Astrocyte of the cerebellum (primary cell): Measurements from ENCODE around the gene SMARCD3.

ENCODE experiments used
- DNase-seq: peaks from one replicate; pipeline ENCODE4 v3.0.0-alpha.2; 2011; ENCODE audit warnings: low read depth
- H3K4me3 ChIP-seq: 2 replicates; pipeline ENCODE4 v1.5.1; 2011; ENCODE audit warnings: mild to moderate bottlenecking, low read depth, low read length, moderate library complexity
- in situ Hi-C: cut with HindIII; loops from 2 replicates; pipeline ENCODE4 v1.10.0; 2017; ENCODE audit warnings: low sequenced_read_pairs
- TF ChIP-seq, protein P1 (sequence below): IDR thresholded peaks from 2 replicates; pipeline ENCODE4 v1.5.1; 2012; ENCODE audit warnings: low read length, low read depth, moderate library complexity, mild to moderate bottlenecking; ENCODE audit errors: missing control alignments

The SMARCD3 gene

DNA sequence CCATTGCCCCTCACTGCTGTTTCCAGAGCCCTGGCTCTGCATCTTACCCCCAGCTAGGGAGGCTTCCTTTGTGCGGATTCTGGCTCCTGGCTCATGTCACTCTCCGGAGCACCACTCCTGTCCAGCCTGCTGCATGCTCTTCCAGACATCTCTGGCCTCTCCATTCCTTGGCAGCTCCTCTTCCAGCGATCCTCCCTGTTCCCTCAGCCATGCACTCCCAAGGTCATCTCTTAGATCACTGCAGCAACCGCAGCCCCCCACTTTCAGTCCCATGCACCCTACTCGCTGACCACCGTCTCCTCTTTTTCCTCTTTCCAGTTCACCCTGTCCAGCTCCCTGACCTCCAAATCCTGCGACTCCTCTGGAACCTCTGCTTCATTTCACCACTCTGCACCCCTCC lies 6.9 kb upstream of the SMARCD3 start:
- DNase-seq: no peak
- H3K4me3 ChIP-seq: no peak overlapping the region
- in situ Hi-C loops: no loop called here
- TF ChIP-seq, protein P1, sequence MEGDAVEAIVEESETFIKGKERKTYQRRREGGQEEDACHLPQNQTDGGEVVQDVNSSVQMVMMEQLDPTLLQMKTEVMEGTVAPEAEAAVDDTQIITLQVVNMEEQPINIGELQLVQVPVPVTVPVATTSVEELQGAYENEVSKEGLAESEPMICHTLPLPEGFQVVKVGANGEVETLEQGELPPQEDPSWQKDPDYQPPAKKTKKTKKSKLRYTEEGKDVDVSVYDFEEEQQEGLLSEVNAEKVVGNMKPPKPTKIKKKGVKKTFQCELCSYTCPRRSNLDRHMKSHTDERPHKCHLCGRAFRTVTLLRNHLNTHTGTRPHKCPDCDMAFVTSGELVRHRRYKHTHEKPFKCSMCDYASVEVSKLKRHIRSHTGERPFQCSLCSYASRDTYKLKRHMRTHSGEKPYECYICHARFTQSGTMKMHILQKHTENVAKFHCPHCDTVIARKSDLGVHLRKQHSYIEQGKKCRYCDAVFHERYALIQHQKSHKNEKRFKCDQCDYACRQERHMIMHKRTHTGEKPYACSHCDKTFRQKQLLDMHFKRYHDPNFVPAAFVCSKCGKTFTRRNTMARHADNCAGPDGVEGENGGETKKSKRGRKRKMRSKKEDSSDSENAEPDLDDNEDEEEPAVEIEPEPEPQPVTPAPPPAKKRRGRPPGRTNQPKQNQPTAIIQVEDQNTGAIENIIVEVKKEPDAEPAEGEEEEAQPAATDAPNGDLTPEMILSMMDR: no peak

DNA sequence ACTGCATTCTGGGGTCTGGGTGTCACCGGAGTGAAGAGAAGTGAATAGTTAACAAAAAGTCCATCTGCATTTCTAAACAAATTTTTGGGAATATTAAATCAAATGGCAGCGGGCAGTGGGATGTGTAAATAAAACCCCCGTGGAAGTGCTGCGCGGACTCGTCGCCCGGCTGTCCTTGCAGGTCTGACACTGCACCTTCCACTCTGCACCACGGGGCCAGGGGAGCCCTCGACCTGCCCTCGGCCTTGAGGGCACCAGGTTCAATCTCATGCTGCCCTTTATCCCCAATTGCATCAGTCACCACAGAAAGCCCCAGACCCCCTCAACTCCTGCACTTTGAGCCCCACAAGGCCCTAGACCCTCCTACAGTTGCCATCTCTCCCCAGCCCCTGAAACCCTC lies 6.4 kb upstream of the SMARCD3 start:
- TF ChIP-seq, protein P1: no peak
- H3K4me3 ChIP-seq: no peak overlapping the region
- no peak for DNase-seq
- in situ Hi-C loops: no loop called here

DNA sequence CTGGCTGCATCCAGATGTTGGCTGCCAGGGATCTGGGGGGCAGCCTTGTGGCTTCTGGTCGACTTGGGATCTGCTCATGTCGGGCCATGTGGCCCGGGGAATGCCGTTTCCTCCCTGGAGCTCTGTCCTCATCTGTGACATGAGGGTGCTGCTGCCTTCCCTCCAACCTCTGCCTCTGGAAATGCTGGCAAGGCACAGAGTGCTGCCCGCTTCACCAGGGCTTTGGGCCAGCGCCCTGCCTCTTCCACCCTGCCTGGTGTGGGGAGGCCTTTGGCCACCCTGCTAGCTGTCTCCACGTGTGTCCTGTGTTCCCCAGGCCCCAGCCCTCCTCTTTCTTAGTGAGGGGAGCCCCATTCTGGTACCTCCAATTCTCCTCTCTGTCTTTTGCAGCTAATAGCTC lies 5.8 kb upstream of the SMARCD3 start:
- in situ Hi-C loops: no loop called here
- TF ChIP-seq, protein P1: no peak
- H3K4me3 ChIP-seq: no peak overlapping the region
- no peak for DNase-seq

DNA sequence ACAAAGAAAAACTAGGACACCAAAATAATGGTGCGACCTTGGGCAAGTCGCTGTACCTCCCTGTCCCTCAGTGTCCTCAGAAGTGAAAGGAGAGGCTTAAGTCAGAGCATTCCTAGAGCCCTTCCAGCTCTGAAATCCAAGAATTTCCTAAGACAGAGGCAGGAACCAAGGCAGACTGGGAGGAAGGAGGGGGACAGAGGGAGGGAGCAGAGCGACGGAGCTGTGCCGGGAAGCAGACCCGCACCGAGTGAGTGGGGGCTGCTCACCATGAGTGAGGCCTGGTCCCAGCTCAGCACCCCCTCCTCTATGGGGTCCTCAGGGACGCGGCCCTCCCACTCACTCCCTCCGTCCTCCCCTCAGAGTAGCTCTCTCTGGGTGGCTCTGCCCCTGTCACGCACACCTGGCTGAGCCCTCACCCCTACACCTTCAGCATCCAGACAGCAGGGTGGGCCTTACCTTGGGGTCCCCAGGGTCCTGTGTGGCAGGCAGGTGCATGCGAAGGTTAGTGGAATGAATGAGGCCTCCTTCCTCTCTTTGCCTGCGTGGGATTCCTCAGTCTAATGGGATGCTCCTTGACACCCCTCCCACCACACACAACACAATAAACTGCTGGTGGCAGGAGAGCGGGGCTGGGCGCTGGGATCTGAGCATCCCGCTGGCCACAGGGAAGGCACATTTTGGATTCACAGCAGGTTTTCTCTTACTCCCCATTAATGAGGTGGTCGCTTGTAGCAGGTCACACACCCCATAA lies 4.6 kb upstream of the SMARCD3 start:
- peak overlapping the region; percentile 59 for H3K4me3 ChIP-seq
- TF ChIP-seq, protein P1: no peak
- no peak for DNase-seq
- in situ Hi-C loops: no loop called here

DNA sequence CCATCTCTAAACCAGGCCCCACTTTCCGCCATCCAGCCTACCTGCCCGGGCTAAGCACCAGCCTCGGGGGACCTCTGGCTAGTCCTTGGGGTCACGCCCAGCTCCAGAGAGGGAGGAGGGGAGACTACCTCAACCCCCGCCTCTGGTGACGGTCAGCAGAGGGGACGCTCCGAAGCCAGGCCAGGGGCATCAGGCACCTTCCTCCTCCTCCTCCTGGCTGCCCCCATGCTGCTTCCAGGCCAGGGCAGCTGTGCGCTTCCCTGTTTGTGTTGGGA lies 4.0 kb upstream of the SMARCD3 start:
- DNase-seq: no peak
- TF ChIP-seq, protein P1: no peak
- peak overlapping the region; percentile 59 for H3K4me3 ChIP-seq
- in situ Hi-C loops: no loop called here

DNA sequence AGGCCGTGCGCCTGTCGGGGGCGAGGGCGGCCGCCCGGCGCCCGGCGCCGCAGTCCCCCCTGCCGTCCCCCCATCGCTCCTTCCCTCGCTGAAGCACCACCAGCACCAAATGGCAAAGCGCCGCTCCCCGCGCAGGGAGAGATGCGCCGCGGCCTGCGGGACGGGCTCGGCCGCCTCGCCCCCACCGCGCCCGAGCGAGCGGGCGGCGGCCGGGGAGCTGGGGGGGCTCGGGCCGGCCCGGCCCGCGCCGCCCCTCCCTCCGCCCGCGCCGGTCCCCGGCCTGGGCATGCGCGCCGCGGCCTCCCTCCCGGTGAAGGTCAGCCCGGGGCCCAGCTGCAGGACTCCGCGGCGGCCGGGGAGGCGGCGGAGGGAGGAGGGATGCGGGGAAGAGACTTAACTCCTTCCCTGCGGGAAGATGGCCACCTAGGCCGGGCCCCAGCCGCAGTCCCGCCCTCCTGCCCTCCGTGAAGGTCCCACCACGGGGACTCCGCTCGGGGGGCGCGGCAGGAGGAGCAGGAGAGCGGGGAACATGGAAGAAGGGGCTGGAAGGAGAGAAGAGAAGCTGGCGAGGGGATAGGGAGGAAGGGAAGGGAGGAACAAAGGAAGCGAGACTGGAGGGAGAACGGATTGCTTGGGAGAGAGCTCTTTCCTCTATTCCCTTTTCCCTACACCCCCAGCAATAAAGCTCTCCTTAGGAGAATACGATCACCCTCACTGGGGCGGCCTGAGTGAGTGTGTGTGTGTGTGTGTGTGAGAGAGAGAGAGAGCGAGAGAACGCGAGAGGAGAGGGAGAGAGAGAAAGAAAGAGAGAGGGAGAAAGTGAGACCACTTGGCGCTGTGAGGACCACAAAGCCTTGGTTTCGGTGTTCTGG lies 3.4 kb upstream of the SMARCD3 start:
- H3K4me3 ChIP-seq: peak overlapping the region; percentile 59
- in situ Hi-C loops: no loop called here
- TF ChIP-seq, protein P1: no peak
- DNase-seq: peak; percentile 23
